Liver (tissue), 9 donors: Measurements from ENCODE around the gene KCNJ15. TPM values are rescaled to one million over a fixed set of nuclear protein-coding genes. Genes with fewer than 3 reads are reported as not detected.

ENCODE experiments used
- DNase-seq: peaks from one replicate; pipeline ENCODE4 v3.0.0-alpha.2; 2017; ENCODE audit warnings: low spot score
- H3K27ac ChIP-seq, 2 donors: one replicate each; pipeline ENCODE4 v1.7.0; 2013; ENCODE audit warnings: inconsistent platforms in 2 of 2, low read length in 2 of 2, control low read depth in 1 of 2, low read depth in 1 of 2, mild to moderate bottlenecking in 1 of 2
- H3K27me3 ChIP-seq, 4 donors: one replicate each; pipeline versions ENCODE4 v1.6.1 to v1.7.0; 2013; ENCODE audit warnings: low read length in 3 of 4, inconsistent platforms in 1 of 4, mild to moderate bottlenecking in 1 of 4, moderate library complexity in 1 of 4; ENCODE audit not compliant: control insufficient read depth in 4 of 4, insufficient read depth in 4 of 4
- H3K36me3 ChIP-seq, 4 donors: one replicate each; pipeline versions ENCODE4 v1.6.1 to v1.7.0; 2013; ENCODE audit warnings: low read length in 3 of 4, mild to moderate bottlenecking in 3 of 4, low read depth in 1 of 4, moderate library complexity in 1 of 4; ENCODE audit not compliant: control insufficient read depth in 4 of 4, insufficient read depth in 3 of 4
- H3K4me1 ChIP-seq, 4 donors: one replicate each; pipeline versions ENCODE4 v1.6.1 to v1.7.0; 2013; ENCODE audit warnings: low read length in 3 of 4, mild to moderate bottlenecking in 3 of 4, moderate library complexity in 1 of 4; ENCODE audit not compliant: control insufficient read depth in 4 of 4, insufficient read depth in 4 of 4
- H3K4me3 ChIP-seq, 3 donors: one replicate each; pipeline versions ENCODE4 v1.6.1 to v1.7.0; 2013; ENCODE audit warnings: low read length in 3 of 3, control low read depth in 1 of 3, low read depth in 1 of 3, mild to moderate bottlenecking in 1 of 3
- H3K9ac ChIP-seq, 2 donors: one replicate each; pipeline ENCODE4 v1.7.0; 2013; ENCODE audit warnings: low read length in 2 of 2, mild to moderate bottlenecking in 2 of 2, moderate library complexity in 2 of 2, control low read depth in 1 of 2, low read depth in 1 of 2
- H3K9me3 ChIP-seq, 4 donors: one replicate each; pipeline versions ENCODE4 v1.6.1 to v1.7.0; 2013; ENCODE audit warnings: low read length in 3 of 4; ENCODE audit not compliant: control insufficient read depth in 4 of 4
- EGR1 ChIP-seq, 2 donors: IDR thresholded peaks; 2 replicates each; pipeline ENCODE4 v1.6.1; 2016 to 2018; ENCODE audit warnings: antibody characterized with exemption in 2 of 2, low read depth in 2 of 2
- FOXA1 ChIP-seq: IDR thresholded peaks from 2 replicates; pipeline ENCODE4 v1.6.1; 2016; ENCODE audit warnings: antibody characterized with exemption
- FOXA2 ChIP-seq: IDR thresholded peaks from 2 replicates; pipeline ENCODE4 v1.6.1; 2016; ENCODE audit warnings: antibody characterized with exemption
- GABPA ChIP-seq, 2 donors: IDR thresholded peaks in 1 of 2; conservative IDR thresholded peaks in 1 of 2; 2 replicates each; pipeline ENCODE4 v1.6.1; 2016; ENCODE audit warnings: antibody characterized with exemption in 2 of 2, mild to moderate bottlenecking in 1 of 2, moderate library complexity in 1 of 2
- HNF4A ChIP-seq, 2 donors: conservative IDR thresholded peaks; 2 replicates each; pipeline ENCODE4 v1.6.1; 2016; ENCODE audit warnings: antibody characterized with exemption in 2 of 2, mild to moderate bottlenecking in 2 of 2
- HNF4G ChIP-seq: IDR thresholded peaks from 2 replicates; pipeline ENCODE4 v1.6.1; 2016; ENCODE audit warnings: antibody characterized with exemption
- JUND ChIP-seq, 2 donors: IDR thresholded peaks; 2 replicates each; pipeline ENCODE4 v1.6.1; 2016; ENCODE audit warnings: antibody characterized with exemption in 2 of 2
- NR2F2 ChIP-seq: IDR thresholded peaks from 2 replicates; pipeline ENCODE4 v1.6.1; 2016; ENCODE audit warnings: antibody characterized with exemption
- RAD21 ChIP-seq, 2 donors: IDR thresholded peaks; 2 replicates each; pipeline ENCODE4 v1.6.1; 2016; ENCODE audit warnings: antibody characterized with exemption in 2 of 2, mild to moderate bottlenecking in 2 of 2
- RXRA ChIP-seq, 2 donors: IDR thresholded peaks; 2 replicates each; pipeline ENCODE4 v1.6.1; 2017 to 2018; ENCODE audit warnings: antibody characterized with exemption in 2 of 2, mild to moderate bottlenecking in 1 of 2
- SP1 ChIP-seq: IDR thresholded peaks from 2 replicates; pipeline ENCODE4 v1.6.1; 2018; ENCODE audit warnings: antibody characterized with exemption, mild to moderate bottlenecking
- TAF1 ChIP-seq: conservative IDR thresholded peaks from 2 replicates; pipeline ENCODE4 v1.6.1; 2016; ENCODE audit warnings: antibody characterized with exemption, mild to moderate bottlenecking
- WGBS: extraction: QIAGEN DNeasy Blood & Tissue Kit; methylation state at CpG from one replicate; pipeline ENCODE4 v1.1.7; 2013; 5-methylcytosine and 5-hydroxymethylcytosine counted together
- polyA plus RNA-seq, 2 donors: library from polyadenylated mRNA; stranded (reverse) in 1 of 2; unstranded in 1 of 2; fragments of 200-250 nt in 1 of 2; fragments of >200 nt in 1 of 2; fragmentation: Nextera tagmentation in 1 of 2; extraction: Ambion mirVana in 1 of 2; gene quantifications; one replicate each; pipeline versions ENCODE4 v1.2.1 to v1.2.3, GENCODE V29; 2013 to 2015
- total RNA-seq, 2 donors: library from RNA; depleted of rRNA; stranded (reverse); fragments of >200 nt; gene quantifications; one replicate each; pipeline ENCODE4 v1.2.3, GENCODE V29; 2014
- TF ChIP-seq, protein P1 (sequence below): fragments of 150-350 bp; IDR thresholded peaks from 2 replicates; pipeline ENCODE4 v1.5.1; 2017; ENCODE audit warnings: improper control_type of control experiment, low read depth, low read length; ENCODE audit not compliant: missing input control
- TF ChIP-seq, protein P2 (sequence below): IDR thresholded peaks from 2 replicates; pipeline ENCODE4 v1.6.1; 2016; ENCODE audit warnings: antibody characterized with exemption
- TF ChIP-seq, protein P3 (sequence below): IDR thresholded peaks from 2 replicates; pipeline ENCODE4 v1.6.1; 2016; ENCODE audit warnings: antibody characterized with exemption
- TF ChIP-seq, protein P4 (sequence below): IDR thresholded peaks from 2 replicates; pipeline ENCODE4 v1.6.1; 2016; ENCODE audit warnings: antibody characterized with exemption, mild to moderate bottlenecking
- donor health status: healthy.
- donor health status: healthy.
- donor health status: healthy.
- donor health status: healthy.
- donor health status: healthy.

The KCNJ15 gene
- total and polyA plus RNA-seq, 4 donors: 0.61 to 4.8 (median 2.2) TPM

DNA sequence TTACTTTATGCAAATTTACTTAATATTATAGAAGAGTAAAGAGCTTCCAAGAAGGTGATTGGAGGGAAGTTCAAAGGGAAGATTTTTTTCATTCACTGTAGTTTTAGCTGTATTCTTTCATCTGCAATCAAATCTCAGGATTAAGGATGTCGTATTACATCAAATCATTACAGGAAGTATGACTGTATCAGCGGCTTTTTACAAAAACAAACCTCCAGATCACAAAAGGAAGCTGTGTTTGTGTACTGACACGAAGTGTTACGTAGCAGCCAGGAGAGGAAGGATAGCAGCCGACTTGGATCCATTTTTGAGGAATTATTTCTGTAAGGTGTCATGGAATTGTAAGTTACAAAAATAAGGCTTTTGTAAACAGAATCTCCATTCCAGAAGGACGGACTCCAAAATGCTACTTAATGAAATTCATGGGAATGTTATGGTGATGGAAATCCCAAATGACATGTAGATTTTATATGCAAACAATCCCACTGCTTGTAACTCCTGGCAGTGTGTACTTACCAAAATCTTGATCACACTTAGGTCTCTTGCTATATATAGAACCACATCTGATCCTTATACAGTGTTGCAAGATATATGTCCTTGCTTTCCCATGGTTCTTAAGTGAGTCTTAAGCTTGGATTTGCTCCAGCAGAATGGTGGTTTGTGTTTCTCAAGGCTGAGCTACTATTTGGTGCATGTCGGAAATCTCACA, 49.8 kb downstream of the KCNJ15 start (continued):
- TF ChIP-seq, protein P1, sequence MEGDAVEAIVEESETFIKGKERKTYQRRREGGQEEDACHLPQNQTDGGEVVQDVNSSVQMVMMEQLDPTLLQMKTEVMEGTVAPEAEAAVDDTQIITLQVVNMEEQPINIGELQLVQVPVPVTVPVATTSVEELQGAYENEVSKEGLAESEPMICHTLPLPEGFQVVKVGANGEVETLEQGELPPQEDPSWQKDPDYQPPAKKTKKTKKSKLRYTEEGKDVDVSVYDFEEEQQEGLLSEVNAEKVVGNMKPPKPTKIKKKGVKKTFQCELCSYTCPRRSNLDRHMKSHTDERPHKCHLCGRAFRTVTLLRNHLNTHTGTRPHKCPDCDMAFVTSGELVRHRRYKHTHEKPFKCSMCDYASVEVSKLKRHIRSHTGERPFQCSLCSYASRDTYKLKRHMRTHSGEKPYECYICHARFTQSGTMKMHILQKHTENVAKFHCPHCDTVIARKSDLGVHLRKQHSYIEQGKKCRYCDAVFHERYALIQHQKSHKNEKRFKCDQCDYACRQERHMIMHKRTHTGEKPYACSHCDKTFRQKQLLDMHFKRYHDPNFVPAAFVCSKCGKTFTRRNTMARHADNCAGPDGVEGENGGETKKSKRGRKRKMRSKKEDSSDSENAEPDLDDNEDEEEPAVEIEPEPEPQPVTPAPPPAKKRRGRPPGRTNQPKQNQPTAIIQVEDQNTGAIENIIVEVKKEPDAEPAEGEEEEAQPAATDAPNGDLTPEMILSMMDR: no peak
- no peak for TF ChIP-seq RXRA (IDR thresholded peaks at IDR 0.05)
- no peak for TF ChIP-seq NR2F2
- TF ChIP-seq, protein P2, sequence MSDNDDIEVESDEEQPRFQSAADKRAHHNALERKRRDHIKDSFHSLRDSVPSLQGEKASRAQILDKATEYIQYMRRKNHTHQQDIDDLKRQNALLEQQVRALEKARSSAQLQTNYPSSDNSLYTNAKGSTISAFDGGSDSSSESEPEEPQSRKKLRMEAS: no peak
- no peak for TF ChIP-seq FOXA2

GRCh38 chr21:38307771-38308531, 51.2 kb downstream of the KCNJ15 start:
- no peak overlapping the region for H3K9ac ChIP-seq
- TF ChIP-seq, protein P3, sequence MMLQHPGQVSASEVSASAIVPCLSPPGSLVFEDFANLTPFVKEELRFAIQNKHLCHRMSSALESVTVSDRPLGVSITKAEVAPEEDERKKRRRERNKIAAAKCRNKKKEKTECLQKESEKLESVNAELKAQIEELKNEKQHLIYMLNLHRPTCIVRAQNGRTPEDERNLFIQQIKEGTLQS: no peak
- no peak for TF ChIP-seq JUND (IDR thresholded peaks at IDR 0.05)
- peak; percentile 13 for TF ChIP-seq NR2F2
- H3K27ac ChIP-seq: no peak overlapping the region
- no peak for DNase-seq
- peaks cover 9 to 27% (median 22%) of the 10 kb centered on the region in 4 donors for H3K4me1 ChIP-seq
- WGBS: 81% methylated on average over 7 of the region's 7 CpGs
- H3K4me3 ChIP-seq: no peak overlapping the region
- no peaks in the 10 kb centered on the region for H3K27me3 ChIP-seq
- H3K9me3 ChIP-seq: no peaks in the 10 kb centered on the region
- H3K36me3 ChIP-seq: no peaks in the 10 kb centered on the region

DNA sequence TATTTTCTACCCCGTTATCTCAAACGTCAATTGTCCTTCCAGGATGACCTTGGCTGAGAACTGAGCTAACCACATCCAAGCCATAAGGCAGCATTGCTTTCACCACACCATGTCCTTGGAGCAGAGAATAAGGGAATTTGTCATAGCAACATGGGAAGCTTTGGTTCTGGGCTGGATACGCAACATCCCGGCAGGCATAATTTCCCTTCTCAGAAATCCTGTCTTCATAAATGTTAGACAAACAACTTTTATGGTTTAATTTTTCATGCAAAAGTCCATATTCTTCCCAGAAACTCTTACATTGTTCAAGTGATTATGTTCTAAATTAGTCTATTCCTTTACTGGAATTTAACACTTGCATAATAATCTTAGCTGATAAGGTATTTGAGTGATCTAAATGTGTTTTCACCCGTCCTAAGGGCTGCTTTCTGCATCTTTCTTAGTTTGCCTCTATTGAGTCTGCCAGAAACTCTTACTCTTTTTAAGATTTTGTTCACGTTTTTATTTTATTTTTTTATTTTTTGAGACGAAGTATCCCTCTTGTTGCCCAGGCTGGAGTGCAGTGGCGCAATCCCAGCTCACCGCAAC, 51.8 kb downstream of the KCNJ15 start:
- H3K36me3 ChIP-seq: no peaks in the 10 kb centered on the region
- no peaks in the 10 kb centered on the region for H3K9me3 ChIP-seq
- no peak overlapping the region for H3K9ac ChIP-seq
- no peak overlapping the region for H3K27ac ChIP-seq
- no peak overlapping the region for H3K4me3 ChIP-seq
- DNase-seq: no peak
- WGBS: 74% methylated on average over 9 of the region's 9 CpGs
- H3K27me3 ChIP-seq: no peaks in the 10 kb centered on the region
- H3K4me1 ChIP-seq: peaks cover 9 to 31% (median 26%) of the 10 kb centered on the region in 4 donors
- TF ChIP-seq SP1 (no peak), FOXA2 (no peak), EGR1 (IDR thresholded peaks at IDR 0.05; ENCODE audit: low read depth in 2 of 2) (no peak), NR2F2 (no peak), HNF4G (no peak), RAD21 (IDR thresholded peaks at IDR 0.05) (no peak), FOXA1 (no peak), HNF4A (conservative IDR thresholded peaks at IDR 0.05) (no peak), RXRA (IDR thresholded peaks at IDR 0.05) (no peak), GABPA (IDR thresholded peaks at IDR 0.05 in 1 of 2, conservative IDR thresholded peaks at IDR 0.05 in 1 of 2) (no peak), TAF1 (no peak)
- TF ChIP-seq, protein P1: no peak
- TF ChIP-seq, protein P2: no peak
- TF ChIP-seq, protein P3: no peak
- TF ChIP-seq, protein P4, sequence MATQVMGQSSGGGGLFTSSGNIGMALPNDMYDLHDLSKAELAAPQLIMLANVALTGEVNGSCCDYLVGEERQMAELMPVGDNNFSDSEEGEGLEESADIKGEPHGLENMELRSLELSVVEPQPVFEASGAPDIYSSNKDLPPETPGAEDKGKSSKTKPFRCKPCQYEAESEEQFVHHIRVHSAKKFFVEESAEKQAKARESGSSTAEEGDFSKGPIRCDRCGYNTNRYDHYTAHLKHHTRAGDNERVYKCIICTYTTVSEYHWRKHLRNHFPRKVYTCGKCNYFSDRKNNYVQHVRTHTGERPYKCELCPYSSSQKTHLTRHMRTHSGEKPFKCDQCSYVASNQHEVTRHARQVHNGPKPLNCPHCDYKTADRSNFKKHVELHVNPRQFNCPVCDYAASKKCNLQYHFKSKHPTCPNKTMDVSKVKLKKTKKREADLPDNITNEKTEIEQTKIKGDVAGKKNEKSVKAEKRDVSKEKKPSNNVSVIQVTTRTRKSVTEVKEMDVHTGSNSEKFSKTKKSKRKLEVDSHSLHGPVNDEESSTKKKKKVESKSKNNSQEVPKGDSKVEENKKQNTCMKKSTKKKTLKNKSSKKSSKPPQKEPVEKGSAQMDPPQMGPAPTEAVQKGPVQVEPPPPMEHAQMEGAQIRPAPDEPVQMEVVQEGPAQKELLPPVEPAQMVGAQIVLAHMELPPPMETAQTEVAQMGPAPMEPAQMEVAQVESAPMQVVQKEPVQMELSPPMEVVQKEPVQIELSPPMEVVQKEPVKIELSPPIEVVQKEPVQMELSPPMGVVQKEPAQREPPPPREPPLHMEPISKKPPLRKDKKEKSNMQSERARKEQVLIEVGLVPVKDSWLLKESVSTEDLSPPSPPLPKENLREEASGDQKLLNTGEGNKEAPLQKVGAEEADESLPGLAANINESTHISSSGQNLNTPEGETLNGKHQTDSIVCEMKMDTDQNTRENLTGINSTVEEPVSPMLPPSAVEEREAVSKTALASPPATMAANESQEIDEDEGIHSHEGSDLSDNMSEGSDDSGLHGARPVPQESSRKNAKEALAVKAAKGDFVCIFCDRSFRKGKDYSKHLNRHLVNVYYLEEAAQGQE: no peak
